Calu3 (cell line): ENCODE measurements around the gene TMEM35A. TPM values are rescaled to one million over a fixed set of nuclear protein-coding genes. Genes with fewer than 3 reads are reported as not detected.
"Not testable (repeated sequence)": the region's sequence is repeated elsewhere in the genome, so short reads cannot be mapped to it uniquely, and the experiment has no call there.

Experiments used
- BruUV-seq: library from RNA; stranded (reverse); fragments of 400-500 nt; replicated peaks from 2 replicates; lab custom pipeline; 2021; lab: Mats Ljungman, UMichigan
- CTCF ChIA-PET: fragments of 300-600 bp; sonication (Branson Sonifier 250); formaldehyde crosslinking; loops from one replicate; lab custom pipeline; 2022; ENCODE audit warnings: antibody characterized with exemption; lab: Charles Lee
- DNase-seq: peaks from one replicate; pipeline ENCODE4 v3.0.0; 2022
- H3K27ac Mint-ChIP-seq: one replicate; pipeline ENCODE4 v1.8.0; 2022; ENCODE audit warnings: mixed read lengths; ENCODE audit not compliant: unreplicated experiment
- H3K27me3 Mint-ChIP-seq: one replicate; pipeline ENCODE4 v1.8.0; 2022; ENCODE audit warnings: mixed read lengths; ENCODE audit not compliant: unreplicated experiment
- H3K36me3 Mint-ChIP-seq: one replicate; pipeline ENCODE4 v1.8.0; 2022; ENCODE audit warnings: mild to moderate bottlenecking, moderate library complexity, mixed read lengths; ENCODE audit not compliant: insufficient read depth, unreplicated experiment
- H3K4me1 Mint-ChIP-seq: one replicate; pipeline ENCODE4 v1.8.0; 2022; ENCODE audit warnings: mild to moderate bottlenecking, low read depth, mixed read lengths; ENCODE audit not compliant: unreplicated experiment
- H3K4me3 Mint-ChIP-seq: one replicate; pipeline ENCODE4 v1.8.0; 2022; ENCODE audit warnings: mild to moderate bottlenecking, low read depth, moderate library complexity, mixed read lengths; ENCODE audit not compliant: unreplicated experiment
- H3K9me3 Mint-ChIP-seq: one replicate; pipeline ENCODE4 v1.8.0; 2022; ENCODE audit warnings: low read depth, mixed read lengths; ENCODE audit not compliant: unreplicated experiment
- intact Hi-C: fragments of 100-400 bp; cut with micrococcal nuclease; formaldehyde crosslinking; loops from one replicate; pipeline ENCODE4 v1.10.0; 2022; ENCODE audit not compliant: unreplicated experiment
- total RNA-seq: library from RNA; stranded (reverse); gene quantifications from 2 replicates; pipeline ENCODE4 v1.2.3, GENCODE V29; 2022
- TF ChIP-seq, protein P1 (sequence below): fragments of 200-600 bp; IDR thresholded peaks from one replicate; pipeline ENCODE4 v1.8.0; 2022; ENCODE audit warnings: antibody characterized with exemption; ENCODE audit not compliant: unreplicated experiment

The TMEM35A gene
- total RNA-seq, 1 experiment from 2014 or later: not detected

- DNase-seq: no peak
- Mint-ChIP-seq H3K4me1 (no peaks in the 10 kb centered on the region), H3K9me3 (no peaks in the 10 kb centered on the region), H3K4me3 (peak overlapping the region; percentile 93), H3K36me3 (peaks cover 18% of the 10 kb centered on the region), H3K27me3 (no peaks in the 10 kb centered on the region), H3K27ac (peak overlapping the region; percentile 91)
- CTCF ChIA-PET: no interaction called here
- TF ChIP-seq, protein P1, sequence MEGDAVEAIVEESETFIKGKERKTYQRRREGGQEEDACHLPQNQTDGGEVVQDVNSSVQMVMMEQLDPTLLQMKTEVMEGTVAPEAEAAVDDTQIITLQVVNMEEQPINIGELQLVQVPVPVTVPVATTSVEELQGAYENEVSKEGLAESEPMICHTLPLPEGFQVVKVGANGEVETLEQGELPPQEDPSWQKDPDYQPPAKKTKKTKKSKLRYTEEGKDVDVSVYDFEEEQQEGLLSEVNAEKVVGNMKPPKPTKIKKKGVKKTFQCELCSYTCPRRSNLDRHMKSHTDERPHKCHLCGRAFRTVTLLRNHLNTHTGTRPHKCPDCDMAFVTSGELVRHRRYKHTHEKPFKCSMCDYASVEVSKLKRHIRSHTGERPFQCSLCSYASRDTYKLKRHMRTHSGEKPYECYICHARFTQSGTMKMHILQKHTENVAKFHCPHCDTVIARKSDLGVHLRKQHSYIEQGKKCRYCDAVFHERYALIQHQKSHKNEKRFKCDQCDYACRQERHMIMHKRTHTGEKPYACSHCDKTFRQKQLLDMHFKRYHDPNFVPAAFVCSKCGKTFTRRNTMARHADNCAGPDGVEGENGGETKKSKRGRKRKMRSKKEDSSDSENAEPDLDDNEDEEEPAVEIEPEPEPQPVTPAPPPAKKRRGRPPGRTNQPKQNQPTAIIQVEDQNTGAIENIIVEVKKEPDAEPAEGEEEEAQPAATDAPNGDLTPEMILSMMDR: no peak
- no TSS peak for BruUV-seq
- intact Hi-C loops: no loop called here
Observed at GRCh38 chrX:101051153-101051548, 27.5 kb upstream of the TMEM35A start.

DNA sequence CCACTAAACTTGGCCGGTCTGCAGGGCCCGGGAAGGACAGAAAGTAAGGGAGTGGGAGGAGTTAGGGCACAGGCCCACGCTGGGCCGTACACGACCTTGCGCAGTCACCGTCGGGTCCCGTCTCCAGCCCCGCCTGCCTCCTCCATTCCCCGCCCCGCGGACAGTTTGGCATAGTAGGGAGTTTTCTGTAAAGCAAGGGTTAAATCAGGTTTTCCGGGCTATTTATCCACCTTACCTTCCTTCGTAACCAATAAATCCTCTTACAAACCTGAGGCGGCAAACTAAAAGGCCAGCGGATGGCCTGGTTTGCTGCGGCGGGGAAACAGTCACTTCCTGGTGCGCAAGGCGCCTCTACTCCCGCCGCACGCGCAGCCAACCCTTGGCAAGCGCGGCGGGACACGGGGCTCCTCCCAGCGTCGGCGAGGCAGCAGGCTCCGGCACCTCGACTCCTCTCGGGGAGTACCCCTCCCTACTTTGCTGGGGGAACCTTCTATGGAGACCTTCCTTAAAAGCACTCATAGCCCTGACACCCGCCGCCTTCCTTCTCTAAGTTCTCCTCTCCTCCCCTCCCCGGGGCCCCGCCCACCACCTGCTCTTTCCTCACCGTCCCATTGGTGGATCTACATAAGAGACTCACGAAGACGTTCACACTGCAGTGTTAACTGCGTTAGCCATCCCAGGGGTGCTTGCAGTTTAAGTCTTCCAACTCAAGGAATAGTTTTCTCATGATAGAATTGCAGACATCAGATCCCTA lies 27.0 kb upstream of the TMEM35A start, which contains the start of gene TRMT2B:
Gene TRMT2B, minus strand, starts transcription at position 563 of the 754 bp plus-strand sequence. CDS start 9,822 bp downstream, outside the sequence.
- CTCF ChIA-PET: no interaction called here
- BruUV-seq: TSS peak; percentile 50
- Mint-ChIP-seq H3K9me3 (peaks cover 2% of the 10 kb centered on the region), H3K36me3 (peaks cover 18% of the 10 kb centered on the region), H3K4me3 (peak within 1 kb of the TSS; percentile 93), H3K27ac (peak within 1 kb of the TSS; percentile 91), H3K27me3 (no peaks in the 10 kb centered on the region), H3K4me1 (peaks cover 4% of the 10 kb centered on the region)
- TF ChIP-seq, protein P1: no peak
- intact Hi-C loops: no loop called here
- DNase-seq: peak; percentile 79

DNA sequence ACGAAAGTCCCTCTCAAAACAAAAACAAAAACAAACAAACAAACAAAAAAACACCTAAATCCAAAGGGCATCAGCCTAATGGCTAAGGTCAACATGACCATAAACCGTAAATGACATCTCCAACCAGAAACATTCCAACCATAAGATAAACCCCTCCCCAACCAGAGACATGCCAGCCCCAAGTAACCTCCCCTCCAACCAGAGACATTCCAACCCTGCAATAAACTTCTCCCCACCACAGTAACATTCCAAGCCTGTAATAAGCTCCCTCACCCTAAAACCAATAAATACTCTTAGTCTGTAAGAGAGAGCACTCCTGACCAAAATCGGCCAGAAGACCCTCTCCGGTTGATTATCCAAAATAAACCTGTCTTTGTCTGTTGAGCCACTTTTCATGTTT lies 22.1 kb upstream of the TMEM35A start:
- DNase-seq, intact Hi-C loops, H3K27me3 Mint-ChIP-seq, H3K9me3 Mint-ChIP-seq, CTCF ChIA-PET, H3K36me3 Mint-ChIP-seq, BruUV-seq, H3K4me3 Mint-ChIP-seq: not testable (repeated sequence)
- Mint-ChIP-seq H3K4me1 (peaks cover 12% of the 10 kb centered on the region), H3K27ac (peak overlapping the region; percentile 24)

DNA sequence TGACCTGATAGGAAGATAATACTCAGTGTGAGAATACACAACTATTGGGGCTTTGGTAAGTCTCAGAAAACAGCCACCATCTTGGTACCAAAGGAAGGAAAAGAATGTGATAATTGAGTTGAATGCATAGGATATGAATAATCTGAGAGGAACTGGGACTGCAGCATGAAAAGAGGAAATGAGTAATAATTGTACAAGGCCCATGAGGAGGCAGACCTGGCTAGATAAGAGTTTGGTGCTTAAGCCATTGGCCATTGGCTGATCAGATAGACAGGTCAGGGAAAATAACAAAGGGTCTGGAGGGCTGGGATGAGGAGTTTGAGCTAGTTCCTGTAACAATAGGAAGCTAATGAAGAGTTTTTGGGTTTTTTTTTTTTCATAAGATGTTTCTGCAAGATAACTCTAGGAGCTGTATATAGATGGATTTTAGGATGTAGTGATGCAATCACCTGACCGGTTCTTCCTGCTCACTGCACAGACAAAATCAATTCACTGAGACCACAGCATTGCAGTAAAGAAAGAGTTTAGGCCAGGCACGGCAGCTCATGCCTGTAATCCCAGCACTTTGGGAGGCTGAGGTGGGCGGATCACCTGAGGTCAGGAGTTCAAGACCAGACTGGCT lies 21.5 kb upstream of the TMEM35A start:
- Mint-ChIP-seq H3K9me3 (peaks cover 4% of the 10 kb centered on the region), H3K4me1 (peaks cover 12% of the 10 kb centered on the region), H3K27me3 (no peaks in the 10 kb centered on the region), H3K4me3 (no peak overlapping the region), H3K36me3 (peaks cover under 1% of the 10 kb centered on the region), H3K27ac (peak overlapping the region; percentile 24)
- TF ChIP-seq, protein P1: no peak
- no peak for DNase-seq
- BruUV-seq: no TSS peak
- intact Hi-C loops: no loop called here
- CTCF ChIA-PET: no interaction called here
